HCT116 (cell line): Measurements from ENCODE around the gene RWDD3. TPM values are rescaled to one million over a fixed set of nuclear protein-coding genes. Genes with fewer than 3 reads are reported as not detected.

Experiments
- ATAC-seq: fragments of 200-7000 bp; cut with Tn5 transposase; 2 replicates; pipeline ENCODE4 v1.9.1; 2020; ENCODE audit warnings: mild to moderate bottlenecking, moderate library complexity
- BruUV-seq: library from RNA; stranded (reverse); fragments of 400-500 nt; replicated peaks from 2 replicates; lab custom pipeline; 2021; lab: Mats Ljungman, UMichigan
- CTCF ChIA-PET: fragments of 300-600 bp; sonication (Branson Sonifier 250); formaldehyde crosslinking; loops from one replicate; lab custom pipeline; 2021; ENCODE audit warnings: antibody characterized with exemption; lab: Charles Lee
- POLR2A ChIA-PET: fragments of 300-600, 350-600 bp; sonication (Branson Sonifier 250); formaldehyde crosslinking; loops from one replicate; lab custom pipeline; 2021; ENCODE audit warnings: antibody characterized with exemption; lab: Charles Lee
- RAD21 ChIA-PET, 2 experiments: fragments of 300-600 bp; sonication (Branson Sonifier 250); formaldehyde crosslinking; loops; one replicate each; lab custom pipeline; 2023; ENCODE audit warnings: low total read pairs in 2 of 2; ENCODE audit not compliant: uncharacterized antibody in 2 of 2, unreplicated experiment in 2 of 2, low non-redundant PET in 1 of 2; lab: Charles Lee
- DNase-seq: peaks from one replicate; pipeline ENCODE4 v3.0.0-alpha.2; 2010; ENCODE audit warnings: low read depth, low spot score
- H2AFZ ChIP-seq: fragments of 200-600 bp; shearing (Covaris generic), sonication (generic); 2 replicates; pipeline ENCODE4 v1.6.1; 2017; ENCODE audit warnings: low read depth, mixed run types, mixed read lengths, antibody characterized with exemption, low read length; ENCODE audit not compliant: poor library complexity, severe bottlenecking
- H3K27ac ChIP-seq: 2 replicates; pipeline ENCODE4 v1.5.1; 2012; ENCODE audit warnings: low read depth, low read length
- H3K27me3 ChIP-seq: fragments of 200-600 bp; sonication (generic); 2 replicates; pipeline ENCODE4 v1.6.1; 2016; ENCODE audit warnings: mixed run types, low read length, mixed read lengths; ENCODE audit not compliant: insufficient read depth
- H3K36me3 ChIP-seq, 2 experiments: fragments of 200-500 bp in 1 of 2; fragments of 200-600 bp in 1 of 2; sonication (Bioruptor generic) in 1 of 2; sonication (generic) in 1 of 2; 2 replicates each; pipeline versions ENCODE4 v1.5.1 to v1.6.1; 2014 to 2016; ENCODE audit warnings: low read length in 2 of 2, inconsistent platforms in 1 of 2, mixed read lengths in 1 of 2, mixed run types in 1 of 2; ENCODE audit not compliant: insufficient read depth in 2 of 2, control insufficient read depth in 1 of 2
- H3K4me1 ChIP-seq, 2 experiments: fragments of 200-600 bp in 1 of 2; sonication (generic) in 1 of 2; 2 replicates each; pipeline versions ENCODE4 v1.5.1 to v1.6.1; 2012 to 2017; ENCODE audit warnings: low read length in 2 of 2, inconsistent platforms in 1 of 2, mild to moderate bottlenecking in 1 of 2, mixed read lengths in 1 of 2, mixed run types in 1 of 2, moderate library complexity in 1 of 2; ENCODE audit not compliant: insufficient read depth in 2 of 2, control insufficient read depth in 1 of 2
- H3K4me2 ChIP-seq: fragments of 200-600 bp; sonication (generic); 2 replicates; pipeline ENCODE4 v1.6.1; 2017; ENCODE audit warnings: mixed run types, low read length, mixed read lengths
- H3K4me3 ChIP-seq, 2 experiments: fragments of 200-600 bp in 1 of 2; sonication (generic) in 1 of 2; replicated peaks in 1 of 2; 2 replicates each; pipeline ENCODE4 v1.5.1; 2011 to 2016; ENCODE audit warnings: low read length in 2 of 2, control low read depth in 1 of 2, low read depth in 1 of 2, mild to moderate bottlenecking in 1 of 2, mixed read lengths in 1 of 2, mixed run types in 1 of 2
- H3K79me2 ChIP-seq: fragments of 200-600 bp; sonication (generic); 2 replicates; pipeline ENCODE4 v1.6.1; 2017; ENCODE audit warnings: mild to moderate bottlenecking, mixed run types, low read length, moderate library complexity, mixed read lengths; ENCODE audit not compliant: insufficient read depth
- H3K9ac ChIP-seq: fragments of 200-600 bp; sonication (generic); 2 replicates; pipeline ENCODE4 v1.6.1; 2016; ENCODE audit warnings: low read length, mixed read lengths
- H3K9me2 ChIP-seq: fragments of 200-600 bp; sonication (generic), shearing (Covaris generic); 2 replicates; pipeline ENCODE4 v1.6.1; 2017; ENCODE audit warnings: mixed run types, mild to moderate bottlenecking, moderate library complexity; ENCODE audit not compliant: insufficient read depth
- H3K9me3 ChIP-seq, 2 experiments: fragments of 200-500 bp in 1 of 2; fragments of 200-600 bp in 1 of 2; sonication (Bioruptor generic) in 1 of 2; sonication (generic) in 1 of 2; 2 replicates each; pipeline ENCODE4 v1.6.1; 2014 to 2017; ENCODE audit warnings: low read length in 2 of 2, mixed read lengths in 2 of 2, inconsistent platforms in 1 of 2, low read depth in 1 of 2, mild to moderate bottlenecking in 1 of 2, mixed run types in 1 of 2, moderate library complexity in 1 of 2; ENCODE audit not compliant: control insufficient read depth in 1 of 2, insufficient read depth in 1 of 2
- H4K20me1 ChIP-seq: fragments of 200-600 bp; sonication (generic), shearing (Covaris generic); 2 replicates; pipeline ENCODE4 v1.6.1; 2017; ENCODE audit warnings: mixed run types, mild to moderate bottlenecking, moderate library complexity; ENCODE audit not compliant: insufficient read depth
- CBX3 ChIP-seq: IDR thresholded peaks from 2 replicates; pipeline ENCODE4 v1.6.1; 2012; ENCODE audit warnings: low read depth
- CEBPB ChIP-seq: IDR thresholded peaks from 2 replicates; pipeline ENCODE4 v1.6.1; 2012; ENCODE audit warnings: low read depth
- ELF1 ChIP-seq: IDR thresholded peaks from 2 replicates; pipeline ENCODE4 v1.6.1; 2012; ENCODE audit warnings: low read depth, borderline replicate concordance
- EZH2 ChIP-seq: fragments of 200-600 bp; sonication (generic); IDR thresholded peaks from 2 replicates; pipeline ENCODE4 v1.6.1; 2017; ENCODE audit warnings: antibody characterized with exemption, mixed run types
- FOSL1 ChIP-seq: IDR thresholded peaks from 2 replicates; pipeline ENCODE4 v1.6.1; 2012; ENCODE audit warnings: low read depth
- POLR2A ChIP-seq: IDR thresholded peaks from 2 replicates; pipeline ENCODE4 v1.7.0; 2011; ENCODE audit warnings: borderline replicate concordance; ENCODE audit not compliant: insufficient read depth, insufficient read length; ENCODE audit errors: extremely low read depth
- SIN3A ChIP-seq: IDR thresholded peaks from 2 replicates; pipeline ENCODE4 v1.6.1; 2012; ENCODE audit warnings: low read depth
- SRF ChIP-seq: IDR thresholded peaks from 2 replicates; pipeline ENCODE4 v1.6.1; 2012; ENCODE audit warnings: low read depth
- YY1 ChIP-seq: IDR thresholded peaks from 2 replicates; pipeline ENCODE4 v1.6.1; 2011; ENCODE audit warnings: low read length, low read depth, moderate library complexity, mild to moderate bottlenecking; ENCODE audit not compliant: insufficient replicate concordance; ENCODE audit errors: extremely low read depth
- ZNF274 ChIP-seq: fragments of 200-500 bp; sonication (Bioruptor generic); IDR thresholded peaks from 2 replicates; pipeline ENCODE4 v1.6.1; 2014; ENCODE audit warnings: mild to moderate bottlenecking, low read depth, low read length, inconsistent platforms
- intact Hi-C: fragments of 100-400 bp; cut with micrococcal nuclease; formaldehyde crosslinking; loops from 2 replicates; pipeline ENCODE4 v1.10.0; 2022
- total RNA-seq: library from RNA; stranded (reverse); gene quantifications from one replicate; pipeline ENCODE4 v1.2.1, GENCODE V29; 2021; ENCODE audit not compliant: unreplicated experiment
- TF ChIP-seq, protein P1 (sequence below): IDR thresholded peaks from 2 replicates; pipeline ENCODE4 v1.6.1; 2012

The RWDD3 gene
- total RNA-seq, 1 experiment from 2014 or later: 12.4 TPM

DNA sequence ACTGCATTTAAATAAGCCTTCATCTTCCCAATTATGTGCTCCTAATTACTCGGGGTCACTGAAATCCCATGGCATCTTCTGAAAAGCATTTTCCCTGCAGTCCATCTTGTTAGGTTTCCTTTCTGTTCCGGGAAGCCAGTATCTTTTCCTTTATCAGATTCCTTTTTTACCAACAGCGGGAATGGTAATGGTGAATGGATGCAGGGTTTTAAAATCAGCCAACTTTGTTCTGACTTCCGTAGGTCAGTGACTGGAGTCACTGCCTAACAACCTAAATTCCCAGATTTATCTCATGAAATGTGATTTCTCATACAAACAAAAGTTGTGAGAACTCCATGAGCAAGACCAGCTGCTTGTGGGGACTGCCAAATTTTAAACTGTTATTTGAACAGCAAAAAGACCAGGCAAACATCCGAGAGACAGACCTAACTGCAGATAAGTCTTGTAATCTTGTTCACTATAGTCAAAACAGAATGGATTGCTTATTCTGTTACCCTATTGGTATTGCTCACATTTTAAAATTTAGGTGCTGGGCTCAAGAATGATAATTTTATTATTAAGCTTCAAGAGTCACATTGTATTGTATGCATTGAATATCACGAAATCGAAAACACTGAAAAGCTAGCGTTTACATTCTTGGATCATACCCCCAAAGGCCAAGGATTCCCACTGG lies 1.2 kb upstream of the RWDD3 start:
- intact Hi-C loops: no loop called here
- H3K27ac ChIP-seq: no peak overlapping the region
- no peaks in the 10 kb centered on the region for H3K36me3 ChIP-seq
- H2AFZ ChIP-seq: no peak overlapping the region
- no peak overlapping the region for H3K9ac ChIP-seq
- BruUV-seq: no TSS peak
- no peaks in the 10 kb centered on the region for H3K9me2 ChIP-seq
- no peak for ATAC-seq
- ChIA-PET RAD21 (interaction anchor here in 1 of 2 experiments (1.5 kb wide), 1 partner anchor 148 kb away, joined by 6 read pairs; no protein-coding TSS in a partner anchor), POLR2A (interaction anchor here (1.2 kb wide), 1 partner anchor 10 kb away, joined by 3 read pairs; no protein-coding TSS in a partner anchor), CTCF (interaction anchor here (1.0 to 2.2 kb wide), 4 partner anchors 9 to 148 kb away, joined by 3 to 21 read pairs (median 10); no protein-coding TSS in a partner anchor)
- no peaks in the 10 kb centered on the region for H3K9me3 ChIP-seq
- H3K4me1 ChIP-seq: peaks cover 5 to 7% of the 10 kb centered on the region in 2 experiments; a peak in 3 of 4 replicates
- no peaks in the 10 kb centered on the region for H3K79me2 ChIP-seq
- peak overlapping the region; percentile 87 for H3K4me2 ChIP-seq
- TF ChIP-seq ZNF274 (no peak), YY1 (no peak), CBX3 (no peak), ELF1 (no peak), FOSL1 (no peak), SIN3A (no peak), POLR2A (no peak), SRF (no peak), EZH2 (no peak)
- TF ChIP-seq, all 23 proteins: peak for 0
- H3K4me3 ChIP-seq: no peak overlapping the region
- no peak for DNase-seq
- no peaks in the 10 kb centered on the region for H4K20me1 ChIP-seq
- H3K27me3 ChIP-seq: no peaks in the 10 kb centered on the region

DNA sequence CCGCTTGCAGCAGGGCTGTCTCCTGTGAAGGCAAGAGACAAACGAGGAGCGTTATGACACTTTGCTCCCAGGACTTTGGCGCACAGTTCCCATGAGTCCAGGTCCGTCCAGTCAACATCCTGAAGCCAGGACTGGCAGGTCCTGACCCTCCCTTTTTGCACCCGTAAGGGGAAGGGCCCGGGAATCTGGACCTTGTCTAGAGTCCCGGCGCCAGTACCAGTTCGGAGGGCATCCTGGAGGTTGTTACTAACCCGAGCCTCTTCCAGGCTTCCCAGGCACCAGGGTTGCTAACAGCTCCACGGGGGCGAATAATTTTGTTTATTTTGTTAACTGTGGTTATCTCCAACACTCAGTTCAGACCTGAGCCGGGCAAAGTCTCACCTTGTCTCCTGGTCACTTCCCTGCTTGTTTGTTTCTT lies 682 bp upstream of the RWDD3 start:
- no peak for ATAC-seq
- TF ChIP-seq SRF (no peak), ELF1 (no peak), EZH2 (no peak), CEBPB (no peak), SIN3A (no peak)
- TF ChIP-seq, protein P1, sequence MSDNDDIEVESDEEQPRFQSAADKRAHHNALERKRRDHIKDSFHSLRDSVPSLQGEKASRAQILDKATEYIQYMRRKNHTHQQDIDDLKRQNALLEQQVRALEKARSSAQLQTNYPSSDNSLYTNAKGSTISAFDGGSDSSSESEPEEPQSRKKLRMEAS: no peak
- no TSS peak for BruUV-seq

More for the DNA sequence above, 682 bp upstream of the RWDD3 start:
- Histone ChIP-seq H3K4me3 (peak overlapping the region; percentile 40 to 83), H3K9me3 (no peaks in the 10 kb centered on the region), H4K20me1 (no peaks in the 10 kb centered on the region), H3K9ac (peak overlapping the region; percentile 71), H2AFZ (peak overlapping the region; percentile 92), H3K9me2 (no peaks in the 10 kb centered on the region), H3K27ac (no peak overlapping the region), H3K27me3 (no peaks in the 10 kb centered on the region), H3K4me2 (peak overlapping the region; percentile 87), H3K79me2 (no peaks in the 10 kb centered on the region), H3K36me3 (no peaks in the 10 kb centered on the region), H3K4me1 (peaks cover 5 to 7% of the 10 kb centered on the region in 2 experiments; a peak in 3 of 4 replicates)
- intact Hi-C loops: no loop called here
- ChIA-PET POLR2A (interaction anchor here (0.5 to 1.2 kb wide), 6 partner anchors 10 to 383 kb away, joined by 3 to 5 read pairs (median 4); partner anchors contain the start of gene ALG14), CTCF (interaction anchor here (0.6 to 2.2 kb wide), 23 partner anchors 8 to 412 kb away, joined by 3 to 21 read pairs (median 6); partner anchors contain the start of genes ALG14 and TLCD4), RAD21 (interaction anchor here (0.7 to 1.5 kb wide), 9 partner anchors 93 to 379 kb away, joined by 3 to 8 read pairs (median 4); partner anchors contain the start of genes ALG14 (in 1 of the 2) and TLCD4 (in 1 of the 2))
- DNase-seq: no peak
